Activated CD4-positive, alpha-beta T cell treated with anti-CD3 and anti-CD28 coated beads for 36 hours (primary cell): ENCODE results near the gene HEATR5B. TPM values are rescaled to one million over a fixed set of nuclear protein-coding genes. Genes with fewer than 3 reads are reported as not detected.

ENCODE experiments used
- total RNA-seq, 2 experiments: library from RNA; stranded (reverse); gene quantifications; one replicate each; pipeline ENCODE4 v1.2.3, GENCODE V29; 2021

HEATR5B gene
- total RNA-seq, 2 experiments from 2014 or later, result 15.2 TPM

Other genes with a start within 250 kb of the HEATR5B start
- gene STRN, start 117.8 kb downstream of the HEATR5B start, total RNA-seq, result 10 to 100 TPM; 27.7 to 32.0 TPM
- 10 to 100 TPM in 1 of 2 experiments, 1 to 10 TPM in 1; 9.6 to 10.0 TPM for gene GPATCH11, start 146 bp upstream of the HEATR5B start, total RNA-seq
- 10 to 100 TPM; 66.4 to 70.6 TPM for gene EIF2AK2, start 72.6 kb upstream of the HEATR5B start, total RNA-seq
- gene SULT6B1, start 104.3 kb upstream of the HEATR5B start, total RNA-seq, result not detected
- 10 to 100 TPM; 46.6 to 49.8 TPM for gene CEBPZOS, start 112.1 kb upstream of the HEATR5B start, total RNA-seq
- gene CEBPZ, start 147.2 kb upstream of the HEATR5B start, total RNA-seq, result 100 to 1,000 TPM in 1 of 2 experiments, 10 to 100 TPM in 1; 81.8 to 107 TPM
- gene NDUFAF7, start 147.3 kb upstream of the HEATR5B start, total RNA-seq, result 10 to 100 TPM; 20.8 to 22.9 TPM
- gene PRKD3, start 240.5 kb upstream of the HEATR5B start, total RNA-seq, result 10 to 100 TPM; 17.4 to 22.8 TPM